GM23338 (cell line): ENCODE measurements around the gene IQCK. TPM values are rescaled to one million over a fixed set of nuclear protein-coding genes. Genes with fewer than 3 reads are reported as not detected.

Experiments
- ATAC-seq: fragments of 200-7000 bp; cut with Tn5 transposase; 3 replicates; pipeline ENCODE4 v1.9.1; 2020
- DNase-seq: peaks from one replicate; pipeline ENCODE4 v3.0.0-alpha.2; 2015; ENCODE audit warnings: low spot score
- H2AFZ ChIP-seq: fragments of 200-600 bp; sonication (generic); 2 replicates; pipeline ENCODE4 v1.8.0; 2016; ENCODE audit warnings: antibody characterized with exemption, mild to moderate bottlenecking, moderate library complexity
- H3F3A ChIP-seq: fragments of 200-600 bp; sonication (generic); replicated peaks from 2 replicates; pipeline ENCODE4 v1.8.0; 2017; ENCODE audit warnings: antibody characterized with exemption, mixed run types, low read depth
- H3K27ac ChIP-seq: fragments of 200-600 bp; sonication (generic); 2 replicates; pipeline ENCODE4 v1.6.1; 2016; ENCODE audit warnings: low read depth
- H3K27me3 ChIP-seq: fragments of 200-600 bp; sonication (generic); 2 replicates; pipeline ENCODE4 v1.8.0; 2016; ENCODE audit warnings: mild to moderate bottlenecking, mixed run types, moderate library complexity; ENCODE audit not compliant: insufficient read depth
- H3K36me3 ChIP-seq: fragments of 200-600 bp; sonication (generic); 2 replicates; pipeline ENCODE4 v1.8.0; 2016; ENCODE audit warnings: mild to moderate bottlenecking; ENCODE audit not compliant: insufficient read depth
- H3K4me1 ChIP-seq: fragments of 200-600 bp; sonication (generic); 2 replicates; pipeline ENCODE4 v1.8.0; 2016; ENCODE audit warnings: mild to moderate bottlenecking, moderate library complexity; ENCODE audit not compliant: insufficient read depth
- H3K4me2 ChIP-seq: fragments of 200-600 bp; sonication (generic); 2 replicates; pipeline ENCODE4 v1.7.1; 2017; ENCODE audit warnings: mixed run types
- H3K4me3 ChIP-seq: fragments of 200-600 bp; sonication (generic); 2 replicates; pipeline ENCODE4 v1.6.1; 2016; ENCODE audit warnings: mixed run types
- H3K79me2 ChIP-seq: fragments of 200-600 bp; sonication (generic); replicated peaks from 2 replicates; pipeline ENCODE4 v1.8.0; 2017; ENCODE audit warnings: mild to moderate bottlenecking; ENCODE audit not compliant: insufficient read depth
- H3K9me2 ChIP-seq: fragments of 200-600 bp; sonication (generic); 2 replicates; pipeline ENCODE4 v1.8.0; 2017; ENCODE audit not compliant: insufficient read depth
- H4K20me1 ChIP-seq: fragments of 200-600 bp; sonication (generic); replicated peaks from 2 replicates; pipeline ENCODE4 v1.8.0; 2017; ENCODE audit warnings: mild to moderate bottlenecking; ENCODE audit not compliant: insufficient read depth
- H3K27ac Mint-ChIP-seq: 2 replicates; pipeline ENCODE4 v1.8.0; 2020; ENCODE audit warnings: inconsistent platforms, mild to moderate bottlenecking, moderate library complexity, mixed read lengths
- H3K27me3 Mint-ChIP-seq: 3 replicates; pipeline ENCODE4 v1.8.0; 2022; ENCODE audit warnings: low read depth, mild to moderate bottlenecking, moderate library complexity, mixed read lengths, inconsistent platforms; ENCODE audit not compliant: insufficient read depth, poor library complexity
- H3K36me3 Mint-ChIP-seq: 3 replicates; pipeline ENCODE4 v1.8.0; 2021; ENCODE audit warnings: low read depth, mild to moderate bottlenecking, inconsistent platforms, moderate library complexity, mixed read lengths
- H3K4me1 Mint-ChIP-seq: 3 replicates; pipeline ENCODE4 v1.8.0; 2020; ENCODE audit warnings: mild to moderate bottlenecking, inconsistent platforms, mixed read lengths
- H3K4me3 Mint-ChIP-seq: 3 replicates; pipeline ENCODE4 v1.8.0; 2021; ENCODE audit warnings: moderate library complexity, mild to moderate bottlenecking, inconsistent platforms, mixed read lengths
- H3K9me3 Mint-ChIP-seq: 3 replicates; pipeline ENCODE4 v1.8.0; 2020; ENCODE audit warnings: moderate library complexity, mild to moderate bottlenecking, inconsistent platforms, mixed read lengths
- CREB1 ChIP-seq: fragments of 250-450 bp; sonication (Bioruptor Pico); IDR thresholded peaks from 2 replicates; pipeline ENCODE4 v1.5.0; 2020; ENCODE audit warnings: low read depth, mild to moderate bottlenecking, moderate library complexity
- EZH2 ChIP-seq: fragments of 200-600 bp; sonication (generic); IDR thresholded peaks from one replicate; pipeline ENCODE4 v1.8.0; 2017; ENCODE audit warnings: antibody characterized with exemption, mild to moderate bottlenecking, low read depth; ENCODE audit not compliant: unreplicated experiment
- EZH2phosphoT487 ChIP-seq: fragments of 200-600 bp; sonication (generic); IDR thresholded peaks from one replicate; pipeline ENCODE4 v1.8.1; 2018; ENCODE audit warnings: antibody characterized with exemption; ENCODE audit not compliant: unreplicated experiment
- JUNB ChIP-seq: IDR thresholded peaks from one replicate; pipeline ENCODE4 v1.6.1; 2016; ENCODE audit warnings: antibody characterized with exemption; ENCODE audit not compliant: unreplicated experiment
- NANOG ChIP-seq: IDR thresholded peaks from 2 replicates; pipeline ENCODE4 v1.6.1; 2016; ENCODE audit warnings: antibody characterized with exemption, borderline replicate concordance
- POLR2AphosphoS5 ChIP-seq: IDR thresholded peaks from 2 replicates; pipeline ENCODE4 v1.6.1; 2016; ENCODE audit warnings: antibody characterized with exemption, low read depth
- ZNF331 ChIP-seq: fragments of 250-450 bp; sonication (Bioruptor Pico); IDR thresholded peaks from 2 replicates; pipeline ENCODE4 v1.5.0; 2020; ENCODE audit warnings: low read depth, mild to moderate bottlenecking, moderate library complexity
- polyA plus RNA-seq: library from polyadenylated mRNA; unstranded; fragments of >200 nt; fragmentation: Nextera tagmentation; extraction: Ambion mirVana; gene quantifications from 2 replicates; pipeline ENCODE4 v1.2.1, GENCODE V29; 2016
- total RNA-seq: library from RNA; depleted of rRNA; stranded (reverse); fragments of >200 nt; shearing (Covaris generic); gene quantifications from 2 replicates; pipeline ENCODE4 v1.2.3, GENCODE V29; 2014
- TF ChIP-seq, protein P1 (sequence below): IDR thresholded peaks from 2 replicates; pipeline ENCODE4 v1.6.1; 2016; ENCODE audit warnings: antibody characterized with exemption
- TF ChIP-seq, protein P2 (sequence below): IDR thresholded peaks from one replicate; pipeline ENCODE4 v1.6.1; 2018; ENCODE audit warnings: antibody characterized with exemption; ENCODE audit not compliant: unreplicated experiment
- TF ChIP-seq, protein P3 (sequence below), 2 experiments: fragments of 200-600 bp in 1 of 2; sonication (generic) in 1 of 2; conservative IDR thresholded peaks; 2 replicates each; pipeline versions ENCODE4 v1.5.1 to v1.6.1; 2016 to 2017; ENCODE audit warnings: antibody characterized with exemption in 2 of 2, low read depth in 2 of 2, mild to moderate bottlenecking in 2 of 2, moderate library complexity in 1 of 2

IQCK gene
- total and polyA plus RNA-seq, 2 experiments from 2014 or later = 7.6 to 10.0 TPM

DNA sequence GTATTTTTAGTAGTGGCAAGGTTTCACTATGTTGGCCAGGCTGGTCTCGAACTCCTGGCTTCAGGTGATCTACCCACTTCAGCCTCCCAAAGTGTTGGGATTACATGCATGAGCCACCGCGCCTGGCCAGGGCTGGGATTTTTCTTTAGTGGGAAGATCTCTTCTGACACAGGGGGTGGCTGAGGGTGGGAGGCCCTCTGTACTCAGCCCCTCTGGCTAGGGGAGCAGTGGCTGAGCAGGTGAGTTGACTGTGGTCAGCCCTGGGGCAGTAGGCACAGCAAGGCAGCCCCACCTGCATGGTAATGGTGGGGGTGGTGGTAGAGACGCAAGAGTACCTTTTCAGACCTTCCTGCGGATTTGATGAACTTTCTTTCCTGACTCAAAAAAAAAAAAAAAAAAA lies 178.9 kb downstream of the IQCK start:
- Mint-ChIP-seq H3K27ac (no peak overlapping the region), H3K9me3 (peaks cover 10% of the 10 kb centered on the region; the same call in 2 of the 3 replicates), H3K27me3 (peaks cover 12% of the 10 kb centered on the region), H3K36me3 (peaks cover 3% of the 10 kb centered on the region; the same call in 1 of the 3 replicates), H3K4me3 (no peak overlapping the region), H3K4me1 (peaks cover 7% of the 10 kb centered on the region)
- Histone ChIP-seq H2AFZ (0 out of 2 replicates have a peak overlapping the region, but pooled peaks have one; percentile 28), H3K79me2 (no peaks in the 10 kb centered on the region), H3K4me2 (no peak overlapping the region), H3K4me1 (no peaks in the 10 kb centered on the region), H3K36me3 (no peaks in the 10 kb centered on the region), H3K27ac (no peak overlapping the region), H3K27me3 (no peaks in the 10 kb centered on the region), H3K9me2 (no peaks in the 10 kb centered on the region), H3K4me3 (no peak overlapping the region), H4K20me1 (no peaks in the 10 kb centered on the region), H3F3A (no peaks in the 10 kb centered on the region)
- DNase-seq (no peak), ATAC-seq (no peak)
- TF ChIP-seq, protein P1, sequence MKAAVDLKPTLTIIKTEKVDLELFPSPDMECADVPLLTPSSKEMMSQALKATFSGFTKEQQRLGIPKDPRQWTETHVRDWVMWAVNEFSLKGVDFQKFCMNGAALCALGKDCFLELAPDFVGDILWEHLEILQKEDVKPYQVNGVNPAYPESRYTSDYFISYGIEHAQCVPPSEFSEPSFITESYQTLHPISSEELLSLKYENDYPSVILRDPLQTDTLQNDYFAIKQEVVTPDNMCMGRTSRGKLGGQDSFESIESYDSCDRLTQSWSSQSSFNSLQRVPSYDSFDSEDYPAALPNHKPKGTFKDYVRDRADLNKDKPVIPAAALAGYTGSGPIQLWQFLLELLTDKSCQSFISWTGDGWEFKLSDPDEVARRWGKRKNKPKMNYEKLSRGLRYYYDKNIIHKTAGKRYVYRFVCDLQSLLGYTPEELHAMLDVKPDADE = no peak
- no peak for TF ChIP-seq NANOG
- TF ChIP-seq POLR2AphosphoS5 = no peak
- TF ChIP-seq, protein P2, sequence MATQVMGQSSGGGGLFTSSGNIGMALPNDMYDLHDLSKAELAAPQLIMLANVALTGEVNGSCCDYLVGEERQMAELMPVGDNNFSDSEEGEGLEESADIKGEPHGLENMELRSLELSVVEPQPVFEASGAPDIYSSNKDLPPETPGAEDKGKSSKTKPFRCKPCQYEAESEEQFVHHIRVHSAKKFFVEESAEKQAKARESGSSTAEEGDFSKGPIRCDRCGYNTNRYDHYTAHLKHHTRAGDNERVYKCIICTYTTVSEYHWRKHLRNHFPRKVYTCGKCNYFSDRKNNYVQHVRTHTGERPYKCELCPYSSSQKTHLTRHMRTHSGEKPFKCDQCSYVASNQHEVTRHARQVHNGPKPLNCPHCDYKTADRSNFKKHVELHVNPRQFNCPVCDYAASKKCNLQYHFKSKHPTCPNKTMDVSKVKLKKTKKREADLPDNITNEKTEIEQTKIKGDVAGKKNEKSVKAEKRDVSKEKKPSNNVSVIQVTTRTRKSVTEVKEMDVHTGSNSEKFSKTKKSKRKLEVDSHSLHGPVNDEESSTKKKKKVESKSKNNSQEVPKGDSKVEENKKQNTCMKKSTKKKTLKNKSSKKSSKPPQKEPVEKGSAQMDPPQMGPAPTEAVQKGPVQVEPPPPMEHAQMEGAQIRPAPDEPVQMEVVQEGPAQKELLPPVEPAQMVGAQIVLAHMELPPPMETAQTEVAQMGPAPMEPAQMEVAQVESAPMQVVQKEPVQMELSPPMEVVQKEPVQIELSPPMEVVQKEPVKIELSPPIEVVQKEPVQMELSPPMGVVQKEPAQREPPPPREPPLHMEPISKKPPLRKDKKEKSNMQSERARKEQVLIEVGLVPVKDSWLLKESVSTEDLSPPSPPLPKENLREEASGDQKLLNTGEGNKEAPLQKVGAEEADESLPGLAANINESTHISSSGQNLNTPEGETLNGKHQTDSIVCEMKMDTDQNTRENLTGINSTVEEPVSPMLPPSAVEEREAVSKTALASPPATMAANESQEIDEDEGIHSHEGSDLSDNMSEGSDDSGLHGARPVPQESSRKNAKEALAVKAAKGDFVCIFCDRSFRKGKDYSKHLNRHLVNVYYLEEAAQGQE = no peak
- TF ChIP-seq ZNF331 (CRISPR knock-in tag) = no peak
- no peak for TF ChIP-seq EZH2phosphoT487
- no peak for TF ChIP-seq JUNB
- TF ChIP-seq, protein P3, sequence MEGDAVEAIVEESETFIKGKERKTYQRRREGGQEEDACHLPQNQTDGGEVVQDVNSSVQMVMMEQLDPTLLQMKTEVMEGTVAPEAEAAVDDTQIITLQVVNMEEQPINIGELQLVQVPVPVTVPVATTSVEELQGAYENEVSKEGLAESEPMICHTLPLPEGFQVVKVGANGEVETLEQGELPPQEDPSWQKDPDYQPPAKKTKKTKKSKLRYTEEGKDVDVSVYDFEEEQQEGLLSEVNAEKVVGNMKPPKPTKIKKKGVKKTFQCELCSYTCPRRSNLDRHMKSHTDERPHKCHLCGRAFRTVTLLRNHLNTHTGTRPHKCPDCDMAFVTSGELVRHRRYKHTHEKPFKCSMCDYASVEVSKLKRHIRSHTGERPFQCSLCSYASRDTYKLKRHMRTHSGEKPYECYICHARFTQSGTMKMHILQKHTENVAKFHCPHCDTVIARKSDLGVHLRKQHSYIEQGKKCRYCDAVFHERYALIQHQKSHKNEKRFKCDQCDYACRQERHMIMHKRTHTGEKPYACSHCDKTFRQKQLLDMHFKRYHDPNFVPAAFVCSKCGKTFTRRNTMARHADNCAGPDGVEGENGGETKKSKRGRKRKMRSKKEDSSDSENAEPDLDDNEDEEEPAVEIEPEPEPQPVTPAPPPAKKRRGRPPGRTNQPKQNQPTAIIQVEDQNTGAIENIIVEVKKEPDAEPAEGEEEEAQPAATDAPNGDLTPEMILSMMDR (conservative IDR thresholded peaks at IDR 0.05; ENCODE audit: low read depth in 2 of 2) = no peak
- no peak for TF ChIP-seq EZH2

DNA sequence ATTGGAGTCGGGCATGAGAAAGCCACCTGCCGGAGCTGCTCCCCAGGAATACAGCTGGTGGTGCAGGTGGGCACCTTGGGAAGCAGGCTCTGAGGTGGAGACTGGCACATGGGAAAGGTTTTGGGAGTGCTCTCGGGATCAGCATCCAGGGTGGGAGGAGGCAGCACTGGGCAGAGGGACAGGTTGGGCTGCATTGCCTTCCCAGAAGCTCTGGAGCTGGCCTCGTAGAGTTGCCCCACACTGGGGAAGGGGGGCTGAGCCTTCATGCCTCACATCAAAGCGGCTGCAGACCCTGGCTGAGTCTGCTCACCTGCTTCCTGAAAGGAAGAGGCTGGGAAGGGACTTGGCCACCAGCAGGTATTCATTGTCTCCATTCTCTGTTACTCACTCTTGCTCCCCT lies 180.1 kb downstream of the IQCK start:
- H3K27ac ChIP-seq = no peak overlapping the region
- no peaks in the 10 kb centered on the region for H3K27me3 ChIP-seq
- Mint-ChIP-seq H3K27me3 (peaks cover 10% of the 10 kb centered on the region), H3K27ac (no peak overlapping the region), H3K36me3 (peaks cover 3% of the 10 kb centered on the region; the same call in 1 of the 3 replicates), H3K4me1 (peaks cover 7% of the 10 kb centered on the region), H3K4me3 (no peak overlapping the region), H3K9me3 (peaks cover 10% of the 10 kb centered on the region; the same call in 2 of the 3 replicates)
- no peak overlapping the region for H3K4me3 ChIP-seq
- H3F3A ChIP-seq = no peaks in the 10 kb centered on the region
- no peak; the same call in 2 of the 3 replicates for ATAC-seq
- H3K36me3 ChIP-seq = no peaks in the 10 kb centered on the region
- peak overlapping the region; percentile 63; the same call in 1 of the 2 replicates for H2AFZ ChIP-seq
- no peak overlapping the region for H3K4me2 ChIP-seq
- no peaks in the 10 kb centered on the region for H4K20me1 ChIP-seq
- H3K9me2 ChIP-seq = no peaks in the 10 kb centered on the region
- no peak for DNase-seq
- H3K4me1 ChIP-seq = no peaks in the 10 kb centered on the region
- no peak for TF ChIP-seq EZH2phosphoT487
- TF ChIP-seq, protein P1 = no peak
- TF ChIP-seq EZH2 = no peak
- TF ChIP-seq ZNF331 (CRISPR knock-in tag) = no peak
- TF ChIP-seq CREB1 = no peak
- TF ChIP-seq NANOG = no peak
- H3K79me2 ChIP-seq = no peaks in the 10 kb centered on the region
